WTC11 (cell line): ENCODE results near the gene FBXL7.

Experiments used
- CTCF ChIP-seq: fragments of 200-600 bp; IDR thresholded peaks from 2 replicates; pipeline ENCODE4 v1.8.0; 2022; ENCODE audit warnings: antibody characterized with exemption
- FOXJ3 ChIP-seq: sonication (generic); formaldehyde crosslinking; IDR thresholded peaks from 2 replicates; pipeline ENCODE4 v1.9.0; 2021; ENCODE audit warnings: missing genetic modification reagents, mild to moderate bottlenecking, borderline replicate concordance
- FOXP1 ChIP-seq: sonication (generic); formaldehyde crosslinking; IDR thresholded peaks from 2 replicates; pipeline ENCODE4 v1.8.0; 2022; ENCODE audit warnings: missing genetic modification reagents, mild to moderate bottlenecking, moderate library complexity, borderline replicate concordance
- FOXP4 ChIP-seq: sonication (generic); formaldehyde crosslinking; IDR thresholded peaks from 2 replicates; pipeline ENCODE4 v1.8.0; 2022; ENCODE audit warnings: mild to moderate bottlenecking, missing genetic modification reagents
- NR2C2 ChIP-seq: sonication (generic); formaldehyde crosslinking; IDR thresholded peaks from 2 replicates; pipeline ENCODE4 v1.8.0; 2022; ENCODE audit warnings: mild to moderate bottlenecking, missing genetic modification reagents
- RELA ChIP-seq: sonication (generic); formaldehyde crosslinking; IDR thresholded peaks from 2 replicates; pipeline ENCODE4 v1.8.1; 2022; ENCODE audit warnings: missing genetic modification reagents, mild to moderate bottlenecking, borderline replicate concordance
- SP1 ChIP-seq: sonication (generic); formaldehyde crosslinking; conservative IDR thresholded peaks from 2 replicates; pipeline ENCODE4 v1.8.1; 2022; ENCODE audit warnings: missing genetic modification reagents
- STAT6 ChIP-seq: sonication (generic); formaldehyde crosslinking; conservative IDR thresholded peaks from 2 replicates; pipeline ENCODE4 v1.8.1; 2023; ENCODE audit warnings: mild to moderate bottlenecking, low read depth, missing genetic modification reagents, moderate library complexity
- ZNF138 ChIP-seq: sonication (generic); formaldehyde crosslinking; conservative IDR thresholded peaks from 2 replicates; pipeline ENCODE4 v1.8.1; 2022; ENCODE audit warnings: mild to moderate bottlenecking, moderate library complexity, missing genetic modification reagents
- ZNF317 ChIP-seq: sonication (generic); formaldehyde crosslinking; IDR thresholded peaks from 2 replicates; pipeline ENCODE4 v1.8.1; 2023; ENCODE audit warnings: low read depth, mild to moderate bottlenecking, moderate library complexity, missing genetic modification reagents, borderline replicate concordance

- TF ChIP-seq CTCF, result no peak
- no peak for TF ChIP-seq FOXP4 (CRISPR knock-in tag)
- no peak for TF ChIP-seq RELA (CRISPR knock-in tag)
- TF ChIP-seq NR2C2, result no peak
- TF ChIP-seq SP1 (CRISPR knock-in tag), result no peak
- TF ChIP-seq FOXJ3 (CRISPR knock-in tag), result no peak
- TF ChIP-seq ZNF317, result no peak
- TF ChIP-seq ZNF138, result no peak
- TF ChIP-seq STAT6, result no peak
- no peak for TF ChIP-seq FOXP1 (CRISPR knock-in tag)
Measured at GRCh38 chr5:15864536-15865215, 364.7 kb downstream of the FBXL7 start.
